Umbilical cord (tissue), 2 donors: ENCODE measurements around the gene SNX3. TPM values are rescaled to one million over a fixed set of nuclear protein-coding genes. Genes with fewer than 3 reads are reported as not detected.
A peak's percentile ranks its signal among the peaks of the same experiment; 100 is the strongest.

Source experiments
- DNase-seq: peaks from one replicate; pipeline ENCODE4 v3.0.0-alpha.2; 2015; ENCODE audit warnings: low spot score
- total RNA-seq: library from RNA; depleted of rRNA; stranded (reverse); fragments of >200 nt; gene quantifications from one replicate; pipeline ENCODE4 v1.2.3, GENCODE V29; 2014; ENCODE audit warnings: low replicate concordance; ENCODE audit not compliant: insufficient read depth

The SNX3 gene
- total RNA-seq, 1 donor from 2014 or later, result 185 TPM

GRCh38 chr6:108203189-108204112, 57.4 kb downstream of the SNX3 start:
- no peak for DNase-seq

GRCh38 chr6:108200631-108201030, 60.2 kb downstream of the SNX3 start:
- no peak for DNase-seq

- no peak for DNase-seq
Measured at GRCh38 chr6:108200186-108200585, 60.7 kb downstream of the SNX3 start.

GRCh38 chr6:108198761-108199498, 61.9 kb downstream of the SNX3 start:
- DNase-seq, result no peak

GRCh38 chr6:108195209-108195608, 65.6 kb downstream of the SNX3 start:
- DNase-seq, result no peak

GRCh38 chr6:108194503-108194902, 66.3 kb downstream of the SNX3 start:
- no peak for DNase-seq

- DNase-seq, result no peak
Measured at GRCh38 chr6:108193835-108194234, 67.0 kb downstream of the SNX3 start.

- no peak for DNase-seq
Measured at GRCh38 chr6:108193131-108193530, 67.7 kb downstream of the SNX3 start.

GRCh38 chr6:108187519-108187918, 73.3 kb downstream of the SNX3 start:
- no peak for DNase-seq

GRCh38 chr6:108186226-108186625, 74.6 kb downstream of the SNX3 start:
- DNase-seq, result no peak

- DNase-seq, result no peak
Measured at GRCh38 chr6:108180776-108181175, 80.1 kb downstream of the SNX3 start.

GRCh38 chr6:108180266-108180665, 80.6 kb downstream of the SNX3 start:
- no peak for DNase-seq

- DNase-seq, result no peak
Measured at GRCh38 chr6:108179741-108180140, 81.1 kb downstream of the SNX3 start.

- DNase-seq, result no peak
Measured at GRCh38 chr6:108176281-108177089, 84.4 kb downstream of the SNX3 start.

- no peak for DNase-seq
Measured at GRCh38 chr6:108175592-108176279, 85.1 kb downstream of the SNX3 start.

- DNase-seq, result no peak
Measured at GRCh38 chr6:108175176-108175591, 85.7 kb downstream of the SNX3 start.

GRCh38 chr6:108174371-108175175, 86.3 kb downstream of the SNX3 start:
- peak; percentile 32 for DNase-seq

GRCh38 chr6:108171918-108172516, 88.8 kb downstream of the SNX3 start:
- DNase-seq, result no peak

GRCh38 chr6:108171291-108171917, 89.4 kb downstream of the SNX3 start:
- no peak for DNase-seq
